KMS-11 (cell line): Measurements from ENCODE around the gene HSPH1.

Source experiments
- H2AFZ ChIP-seq: fragments of 200-600 bp; sonication (generic); 2 replicates; pipeline ENCODE4 v1.6.1; 2016; ENCODE audit warnings: antibody characterized with exemption, mixed run types, low read depth
- H3K27ac ChIP-seq: fragments of 200-600 bp; sonication (generic); 2 replicates; pipeline ENCODE4 v1.6.1; 2016; ENCODE audit warnings: mild to moderate bottlenecking, mixed run types
- H3K27me3 ChIP-seq: fragments of 200-600 bp; sonication (generic); 2 replicates; pipeline ENCODE4 v1.6.1; 2017; ENCODE audit warnings: mild to moderate bottlenecking, low read depth, mixed run types, moderate library complexity; ENCODE audit not compliant: insufficient read depth
- H3K36me3 ChIP-seq: fragments of 200-600 bp; sonication (generic); 2 replicates; pipeline ENCODE4 v1.6.1; 2017; ENCODE audit warnings: mild to moderate bottlenecking, mixed run types; ENCODE audit not compliant: insufficient read depth
- H3K4me1 ChIP-seq: fragments of 200-600 bp; sonication (generic); 2 replicates; pipeline ENCODE4 v1.6.1; 2016; ENCODE audit warnings: mild to moderate bottlenecking, low read depth, mixed run types; ENCODE audit not compliant: poor library complexity, severe bottlenecking
- H3K4me2 ChIP-seq: fragments of 200-600 bp; sonication (generic); 2 replicates; pipeline ENCODE4 v1.7.0; 2016; ENCODE audit warnings: mild to moderate bottlenecking, mixed run types
- H3K4me3 ChIP-seq: fragments of 200-600 bp; sonication (generic); IDR thresholded peaks from 2 replicates; pipeline ENCODE4 v1.6.1; 2017; ENCODE audit warnings: low read depth, low read length, mixed read lengths; ENCODE audit not compliant: insufficient read depth
- H3K79me2 ChIP-seq: fragments of 200-600 bp; sonication (generic); 2 replicates; pipeline ENCODE4 v1.6.1; 2016; ENCODE audit warnings: low read depth, mixed run types; ENCODE audit not compliant: insufficient read depth
- H3K9ac ChIP-seq: fragments of 200-600 bp; sonication (generic); 2 replicates; pipeline ENCODE4 v1.6.1; 2016; ENCODE audit warnings: mild to moderate bottlenecking, mixed run types
- H4K20me1 ChIP-seq: fragments of 200-600 bp; sonication (generic); 2 replicates; pipeline ENCODE4 v1.6.1; 2016; ENCODE audit warnings: mild to moderate bottlenecking, mixed run types; ENCODE audit not compliant: insufficient read depth
- CTCF ChIP-seq: fragments of 200-600 bp; sonication (generic); conservative IDR thresholded peaks from 2 replicates; pipeline ENCODE4 v1.6.1; 2017; ENCODE audit warnings: low read depth, mild to moderate bottlenecking, antibody characterized with exemption, low read length, moderate library complexity, mixed read lengths

The HSPH1 gene

DNA sequence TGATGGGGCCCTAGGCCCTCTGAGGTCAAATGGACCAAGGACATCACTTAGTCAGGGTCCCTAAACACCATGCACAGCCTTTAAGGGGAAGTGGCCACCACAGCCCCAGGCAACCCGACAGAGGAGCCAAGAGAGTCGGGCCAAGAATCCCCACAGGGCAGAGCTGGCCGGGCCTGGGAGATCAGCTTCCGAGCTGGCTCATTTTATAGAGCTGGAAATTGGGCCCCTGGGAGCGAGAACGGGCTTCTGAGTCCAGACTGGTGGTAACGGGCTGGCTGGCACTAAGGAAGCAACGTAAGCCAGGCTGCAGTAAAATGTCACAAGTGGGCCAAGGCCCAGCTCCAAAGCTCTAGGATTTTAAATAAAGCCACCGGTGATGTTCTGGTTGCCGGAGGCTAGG, 51.1 kb downstream of the HSPH1 start:
- no peaks in the 10 kb centered on the region for H3K27me3 ChIP-seq
- H3K4me1 ChIP-seq, result no peaks in the 10 kb centered on the region
- no peak overlapping the region for H2AFZ ChIP-seq
- no peak overlapping the region for H3K27ac ChIP-seq
- no peak for TF ChIP-seq CTCF
- H3K36me3 ChIP-seq, result no peaks in the 10 kb centered on the region
- no peak overlapping the region for H3K4me3 ChIP-seq
- H3K79me2 ChIP-seq, result no peaks in the 10 kb centered on the region
- H4K20me1 ChIP-seq, result no peaks in the 10 kb centered on the region
- no peak overlapping the region for H3K9ac ChIP-seq
- no peak overlapping the region for H3K4me2 ChIP-seq

DNA sequence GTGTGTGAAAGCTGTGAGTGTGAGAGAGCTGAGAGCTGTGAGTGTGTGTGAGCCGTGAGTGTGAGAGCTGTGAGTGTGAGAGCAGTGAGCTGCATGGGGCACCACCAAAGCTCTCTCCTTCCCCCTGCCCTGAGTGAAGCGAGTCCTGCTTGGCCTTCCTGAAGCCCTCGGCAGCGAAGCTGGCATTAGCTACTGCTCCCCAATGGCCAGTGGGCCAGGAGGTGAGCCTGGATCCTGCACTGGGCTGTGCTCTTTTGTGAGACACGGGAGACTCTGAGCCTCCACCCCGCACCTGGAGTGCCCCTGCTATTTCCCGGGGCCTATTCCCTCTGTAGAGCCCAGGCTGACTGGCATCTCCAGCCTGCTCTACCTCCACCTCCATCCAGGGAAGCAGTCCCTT, 51.5 kb downstream of the HSPH1 start:
- no peaks in the 10 kb centered on the region for H3K27me3 ChIP-seq
- no peak for TF ChIP-seq CTCF

GRCh38 chr13:31107109-31107508, 54.6 kb downstream of the HSPH1 start:
- TF ChIP-seq CTCF, result no peak
- Histone ChIP-seq H3K4me1 (no peaks in the 10 kb centered on the region), H3K27ac (no peak overlapping the region), H4K20me1 (no peaks in the 10 kb centered on the region), H3K4me2 (no peak overlapping the region), H3K27me3 (no peaks in the 10 kb centered on the region), H3K36me3 (no peaks in the 10 kb centered on the region), H3K79me2 (no peaks in the 10 kb centered on the region), H3K9ac (no peak overlapping the region), H2AFZ (no peak overlapping the region), H3K4me3 (no peak overlapping the region)

More for the DNA sequence above, 51.5 kb downstream of the HSPH1 start:
- no peaks in the 10 kb centered on the region for H4K20me1 ChIP-seq
- H3K4me1 ChIP-seq, result no peaks in the 10 kb centered on the region
- H3K4me3 ChIP-seq, result no peak overlapping the region
- no peak overlapping the region for H3K27ac ChIP-seq
- no peaks in the 10 kb centered on the region for H3K79me2 ChIP-seq
- no peak overlapping the region for H3K9ac ChIP-seq
- H2AFZ ChIP-seq, result no peak overlapping the region
- H3K4me2 ChIP-seq, result no peak overlapping the region
- no peaks in the 10 kb centered on the region for H3K36me3 ChIP-seq

DNA sequence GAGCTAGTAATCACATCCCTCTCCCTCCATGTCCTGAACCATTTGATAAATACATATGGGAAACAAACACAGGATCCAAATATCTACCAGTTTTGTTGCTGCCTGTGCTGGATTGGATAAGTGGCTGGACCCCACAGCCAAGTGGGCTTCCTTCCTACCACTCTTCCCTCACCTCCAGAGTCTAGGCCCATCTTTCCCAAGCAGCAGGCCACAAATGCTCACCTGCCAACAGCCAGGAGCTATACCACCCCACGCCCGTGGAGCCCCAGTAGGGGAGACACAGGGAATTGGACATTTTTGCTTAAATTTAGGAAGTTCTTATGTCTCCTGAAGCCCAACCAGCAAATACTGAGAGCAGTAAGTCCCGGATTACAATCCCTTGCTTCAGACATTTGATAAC, 55.8 kb downstream of the HSPH1 start:
- no peaks in the 10 kb centered on the region for H4K20me1 ChIP-seq
- H3K4me2 ChIP-seq, result no peak overlapping the region
- no peak overlapping the region for H3K4me3 ChIP-seq
- H3K79me2 ChIP-seq, result no peaks in the 10 kb centered on the region
- H3K36me3 ChIP-seq, result no peaks in the 10 kb centered on the region
- H3K9ac ChIP-seq, result no peak overlapping the region
- TF ChIP-seq CTCF, result no peak
- H3K4me1 ChIP-seq, result no peaks in the 10 kb centered on the region
- H3K27ac ChIP-seq, result no peak overlapping the region
- no peaks in the 10 kb centered on the region for H3K27me3 ChIP-seq
- H2AFZ ChIP-seq, result no peak overlapping the region
